OCI-LY7 (cell line): Measurements from ENCODE around the gene OPCML. TPM values are rescaled to one million over a fixed set of nuclear protein-coding genes. Genes with fewer than 3 reads are reported as not detected.

Experiments used
- BruUV-seq: library from RNA; stranded (reverse); fragments of 400-500 nt; replicated peaks from 2 replicates; lab custom pipeline; 2021; lab: Mats Ljungman, UMichigan
- CTCF ChIA-PET: fragments of 300-600 bp; sonication (Branson Sonifier 250); formaldehyde crosslinking; loops from one replicate; lab custom pipeline; 2022; ENCODE audit warnings: antibody characterized with exemption; ENCODE audit not compliant: unreplicated experiment; lab: Charles Lee
- POLR2A ChIA-PET: fragments of 300-600 bp; sonication (Branson Sonifier 250); formaldehyde crosslinking; loops from one replicate; lab custom pipeline; 2022; ENCODE audit warnings: antibody characterized with exemption; lab: Charles Lee
- DNase-seq: peaks from one replicate; pipeline ENCODE4 v3.0.0-alpha.2; 2015; ENCODE audit warnings: low spot score
- H2AFZ ChIP-seq: fragments of 200-600 bp; sonication (generic), shearing (Covaris generic); 2 replicates; pipeline ENCODE4 v1.6.1; 2014; ENCODE audit warnings: mild to moderate bottlenecking, antibody characterized with exemption, low read length, moderate library complexity
- H3K27ac ChIP-seq: fragments of 200-600 bp; sonication (generic); 2 replicates; pipeline ENCODE4 v1.5.1; 2014; ENCODE audit warnings: mixed run types, low read depth, mild to moderate bottlenecking, moderate library complexity, low read length, inconsistent platforms; ENCODE audit not compliant: poor library complexity, severe bottlenecking
- H3K36me3 ChIP-seq: fragments of 200-600 bp; sonication (generic); 2 replicates; pipeline ENCODE4 v1.6.1; 2014; ENCODE audit warnings: mild to moderate bottlenecking, antibody characterized with exemption, low read length, moderate library complexity, mixed read lengths; ENCODE audit not compliant: insufficient read depth
- H3K4me1 ChIP-seq: fragments of 200-600 bp; sonication (generic); 2 replicates; pipeline ENCODE4 v1.5.1; 2014; ENCODE audit warnings: mild to moderate bottlenecking, low read length; ENCODE audit not compliant: insufficient read depth, poor library complexity, severe bottlenecking
- H3K4me2 ChIP-seq: fragments of 200-600 bp; sonication (generic); 2 replicates; pipeline ENCODE4 v1.6.1; 2014; ENCODE audit warnings: mild to moderate bottlenecking, low read length
- H3K4me3 ChIP-seq: fragments of 200-600 bp; sonication (generic); 2 replicates; pipeline ENCODE4 v1.5.1; 2014; ENCODE audit warnings: mild to moderate bottlenecking, low read depth, low read length; ENCODE audit not compliant: poor library complexity, severe bottlenecking
- H3K79me2 ChIP-seq: fragments of 200-600 bp; sonication (generic); 2 replicates; pipeline ENCODE4 v1.6.1; 2016; ENCODE audit warnings: low read depth, mild to moderate bottlenecking, low read length, moderate library complexity, mixed read lengths; ENCODE audit not compliant: insufficient read depth
- H3K9me2 ChIP-seq: fragments of 200-600 bp; sonication (generic); 2 replicates; pipeline ENCODE4 v1.6.1; 2016; ENCODE audit warnings: mild to moderate bottlenecking, low read length, mixed read lengths; ENCODE audit not compliant: insufficient read depth
- H3K9me3 ChIP-seq: fragments of 200-600 bp; sonication (generic); 2 replicates; pipeline ENCODE4 v1.6.1; 2014; ENCODE audit warnings: mild to moderate bottlenecking, mixed run types, low read length, mixed read lengths
- H4K20me1 ChIP-seq: fragments of 200-600 bp; sonication (generic); 2 replicates; pipeline ENCODE4 v1.6.1; 2014; ENCODE audit warnings: mild to moderate bottlenecking, antibody characterized with exemption, low read length, moderate library complexity, mixed read lengths; ENCODE audit not compliant: insufficient read depth
- CTCF ChIP-seq: fragments of 200-600 bp; sonication (generic); conservative IDR thresholded peaks from 2 replicates; pipeline ENCODE4 v1.5.1; 2014; ENCODE audit warnings: mild to moderate bottlenecking, antibody characterized with exemption, low read length, moderate library complexity, mixed read lengths
- EZH2phosphoT487 ChIP-seq: fragments of 200-600 bp; sonication (generic); IDR thresholded peaks from 2 replicates; pipeline ENCODE4 v1.6.1; 2018; ENCODE audit warnings: low read depth, borderline replicate concordance, mild to moderate bottlenecking, mixed run types, antibody characterized with exemption, low read length, moderate library complexity, mixed read lengths
- intact Hi-C: fragments of 100-400 bp; cut with micrococcal nuclease; formaldehyde crosslinking; loops from one replicate; pipeline ENCODE4 v1.10.0; 2022; ENCODE audit not compliant: unreplicated experiment
- total RNA-seq, 2 experiments: library from RNA; depleted of rRNA in 1 of 2; stranded (reverse); fragments of >200 nt in 1 of 2; shearing (Covaris generic) in 1 of 2; gene quantifications; 2 replicates each; pipeline ENCODE4 v1.2.3, GENCODE V29; 2014 to 2022

Gene OPCML
- total RNA-seq, 2 experiments from 2014 or later: not detected

DNA sequence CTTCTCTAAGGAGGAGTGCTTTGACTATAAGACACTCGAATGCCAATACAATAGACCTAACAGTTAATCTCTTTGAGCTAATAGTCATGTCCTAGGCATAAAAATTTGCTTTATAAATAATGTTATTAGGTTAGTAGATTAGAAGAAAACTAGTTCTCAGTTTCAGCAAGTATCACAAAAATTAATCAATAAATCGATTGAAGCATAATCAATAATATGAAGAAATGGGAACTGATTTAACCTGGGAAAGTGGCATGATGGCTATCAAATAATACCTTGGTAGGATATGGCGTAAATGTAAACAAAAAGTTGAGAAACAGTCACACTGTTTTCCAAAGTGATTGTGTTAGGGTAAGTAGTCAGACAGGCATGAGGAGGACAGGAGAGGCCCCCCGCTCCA is 676.3 kb downstream of the OPCML start:
- H3K27ac ChIP-seq: no peak overlapping the region
- no peak overlapping the region for H3K4me3 ChIP-seq
- POLR2A ChIA-PET: interaction anchor here (0.6 kb wide), 1 partner anchor 26 kb away, joined by 4 read pairs; no protein-coding TSS in a partner anchor
- no peak overlapping the region for H2AFZ ChIP-seq
- H3K36me3 ChIP-seq: no peaks in the 10 kb centered on the region
- no peaks in the 10 kb centered on the region for H3K4me1 ChIP-seq
- no peaks in the 10 kb centered on the region for H3K9me3 ChIP-seq
- H4K20me1 ChIP-seq: no peaks in the 10 kb centered on the region
- H3K9me2 ChIP-seq: no peaks in the 10 kb centered on the region
- intact Hi-C loops: no loop called here
- no TSS peak for BruUV-seq
- no peak overlapping the region for H3K4me2 ChIP-seq
- TF ChIP-seq CTCF (no peak), EZH2phosphoT487 (no peak)
- CTCF ChIA-PET: no interaction called here
- DNase-seq: no peak
- H3K79me2 ChIP-seq: no peaks in the 10 kb centered on the region

DNA sequence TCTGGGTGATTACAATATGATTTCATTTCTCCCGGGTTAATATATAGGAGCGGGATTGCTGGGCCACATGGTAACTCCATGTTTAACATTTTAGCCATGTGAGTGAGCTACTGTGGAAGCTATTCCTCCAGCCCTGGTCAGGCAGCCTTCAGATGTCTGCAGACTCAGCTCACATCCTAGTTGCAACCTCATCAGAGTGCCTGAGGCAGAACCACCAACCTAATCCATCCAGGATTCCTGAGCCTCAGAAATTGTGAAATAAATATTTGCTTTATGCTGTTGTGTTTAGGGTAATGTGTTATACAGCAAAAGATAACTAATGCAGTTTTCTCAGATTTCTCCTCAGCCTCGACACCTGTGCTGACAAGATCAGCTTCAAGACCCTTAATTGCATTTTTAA is 676.8 kb downstream of the OPCML start:
- POLR2A ChIA-PET: interaction anchor here (0.6 kb wide), 1 partner anchor 25 kb away, joined by 4 read pairs; no protein-coding TSS in a partner anchor
- no peaks in the 10 kb centered on the region for H4K20me1 ChIP-seq
- no peaks in the 10 kb centered on the region for H3K4me1 ChIP-seq
- H3K79me2 ChIP-seq: no peaks in the 10 kb centered on the region
- CTCF ChIA-PET: interaction anchor here (0.6 kb wide), 1 partner anchor 601 kb away, joined by 3 read pairs; no protein-coding TSS in a partner anchor
- H2AFZ ChIP-seq: no peak overlapping the region
- H3K36me3 ChIP-seq: no peaks in the 10 kb centered on the region
- no peaks in the 10 kb centered on the region for H3K9me3 ChIP-seq
- H3K9me2 ChIP-seq: no peaks in the 10 kb centered on the region
- no peak for DNase-seq
- TF ChIP-seq CTCF: no peak
- no peak for TF ChIP-seq EZH2phosphoT487
- no peak overlapping the region for H3K4me2 ChIP-seq
- no peak overlapping the region for H3K27ac ChIP-seq
- no peak overlapping the region for H3K4me3 ChIP-seq
- no TSS peak for BruUV-seq
- intact Hi-C loops: no loop called here

- BruUV-seq: no TSS peak
- no peak overlapping the region for H3K4me2 ChIP-seq
Observed at GRCh38 chr11:132853886-132854285, 678.4 kb downstream of the OPCML start.

More at GRCh38 chr11:132853886-132854285, 678.4 kb downstream of the OPCML start:
- Histone ChIP-seq H3K27ac (no peak overlapping the region), H3K4me3 (no peak overlapping the region), H2AFZ (no peak overlapping the region), H3K9me2 (no peaks in the 10 kb centered on the region), H4K20me1 (no peaks in the 10 kb centered on the region), H3K36me3 (no peaks in the 10 kb centered on the region), H3K4me1 (no peaks in the 10 kb centered on the region), H3K79me2 (no peaks in the 10 kb centered on the region), H3K9me3 (no peaks in the 10 kb centered on the region)
- intact Hi-C loops: no loop called here
- no peak for DNase-seq
- ChIA-PET POLR2A (no interaction called here), CTCF (no interaction called here)
- TF ChIP-seq EZH2phosphoT487: no peak
- no peak for TF ChIP-seq CTCF
